IPS-NIHi7 (cell line): ENCODE results near the gene CCDC120.

Experiments
- DNase-seq: peaks from one replicate; pipeline ENCODE4 v3.0.0; 2012; ENCODE audit warnings: mixed read lengths; ENCODE audit errors: extremely low spot score

The CCDC120 gene

DNA sequence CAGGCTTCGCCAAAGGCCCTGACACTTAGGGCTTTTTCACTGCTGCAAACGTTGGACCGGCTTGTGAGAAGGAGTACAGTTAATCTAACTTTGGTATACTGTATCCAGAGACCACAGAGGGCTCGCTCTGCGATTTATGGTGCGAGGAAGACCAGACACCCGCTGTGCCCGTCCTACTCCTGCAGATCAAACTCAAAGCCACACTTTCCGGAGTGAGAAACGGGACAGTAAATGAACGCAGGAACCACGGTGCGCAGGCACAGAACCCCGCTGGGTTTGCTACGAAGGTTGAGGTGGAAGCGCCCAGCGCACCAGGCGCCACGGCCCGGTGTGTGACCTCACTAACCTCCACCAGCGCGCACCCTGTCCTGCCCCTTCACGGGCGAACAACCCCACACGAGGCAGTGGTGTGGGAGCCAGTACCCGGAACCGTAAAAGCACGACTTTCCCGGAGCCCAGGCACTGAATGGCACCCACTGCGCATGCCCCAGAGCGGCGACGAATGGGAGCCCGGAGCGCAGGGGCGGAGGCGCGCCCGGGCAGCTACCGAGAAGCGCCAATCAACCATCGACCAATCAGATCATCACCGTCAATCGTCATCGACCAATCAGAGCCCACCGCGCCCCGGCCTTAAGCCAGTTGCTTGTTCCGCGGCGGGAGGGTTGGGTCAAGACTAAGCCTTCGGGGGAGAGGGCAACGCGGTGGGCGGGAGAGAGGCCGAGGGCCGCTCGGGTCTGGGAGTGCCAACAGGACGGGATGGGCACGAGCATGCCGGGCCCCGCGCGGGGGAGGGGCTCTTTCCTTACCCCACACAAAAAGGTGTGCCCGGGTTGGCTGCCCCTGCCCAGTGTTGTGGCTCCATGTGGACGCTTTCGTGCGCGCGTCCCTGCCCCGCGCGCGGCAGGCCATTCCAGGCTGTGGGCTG, 42.2 kb downstream of the CCDC120 start:
- peak; percentile 99 for DNase-seq

DNA sequence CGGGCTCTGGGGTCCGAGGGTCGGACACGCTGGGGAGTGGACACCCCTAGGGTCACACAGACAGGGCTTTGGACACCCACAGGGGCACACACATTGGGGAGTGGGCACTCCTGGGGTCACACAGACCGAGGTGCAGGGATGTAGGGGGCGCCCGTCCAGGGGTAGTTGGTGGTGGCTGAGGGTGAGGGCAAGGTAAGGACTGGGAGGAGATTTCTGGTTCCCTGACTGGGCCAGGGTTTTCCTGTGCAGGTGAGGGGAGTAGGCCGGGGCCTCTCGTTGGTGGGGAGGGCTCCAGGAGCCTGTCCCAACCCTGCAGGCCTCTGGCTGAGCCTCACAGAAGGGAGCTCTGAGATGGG, 42.8 kb downstream of the CCDC120 start:
- peak; percentile 25 for DNase-seq

DNA sequence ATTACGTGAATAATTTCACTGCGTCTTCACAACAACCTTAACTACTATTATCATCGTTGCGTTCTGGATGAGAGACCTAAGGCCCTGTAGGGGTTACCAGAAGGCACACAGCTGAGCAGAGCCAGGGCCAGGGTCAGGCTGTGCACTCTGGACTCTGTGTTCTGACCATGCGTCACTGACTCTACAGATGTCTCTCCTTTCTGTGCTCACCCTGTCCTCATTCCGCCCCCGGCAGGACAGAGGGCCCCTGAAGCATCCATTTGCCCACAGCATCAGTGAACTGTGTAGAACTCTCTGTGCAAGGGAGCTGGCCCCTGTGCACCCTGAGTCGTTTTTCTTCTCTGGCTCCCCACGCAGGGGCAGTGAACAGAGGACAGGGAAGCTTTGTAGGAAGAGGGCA, 43.4 kb downstream of the CCDC120 start:
- no peak for DNase-seq

DNA sequence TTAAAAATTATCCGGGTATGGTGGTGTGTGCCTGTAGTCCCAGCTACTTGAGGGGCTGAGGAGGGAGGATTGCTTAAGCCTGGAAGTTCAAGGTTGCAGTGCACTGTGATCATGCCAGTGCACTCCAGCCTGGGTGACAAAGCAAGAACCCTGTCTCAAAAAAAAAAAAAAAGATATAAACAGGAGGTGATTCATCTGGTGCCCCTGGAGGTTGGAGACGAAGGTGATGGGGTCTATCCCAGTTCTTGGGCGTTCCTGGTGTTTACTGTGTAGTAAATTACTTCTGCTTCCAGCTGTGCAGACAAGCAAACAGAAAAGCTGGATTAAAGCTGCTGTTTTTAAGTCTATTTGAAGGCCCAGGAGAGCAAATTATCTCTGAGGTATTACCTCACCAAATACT, 44.8 kb downstream of the CCDC120 start:
- no peak for DNase-seq

DNA sequence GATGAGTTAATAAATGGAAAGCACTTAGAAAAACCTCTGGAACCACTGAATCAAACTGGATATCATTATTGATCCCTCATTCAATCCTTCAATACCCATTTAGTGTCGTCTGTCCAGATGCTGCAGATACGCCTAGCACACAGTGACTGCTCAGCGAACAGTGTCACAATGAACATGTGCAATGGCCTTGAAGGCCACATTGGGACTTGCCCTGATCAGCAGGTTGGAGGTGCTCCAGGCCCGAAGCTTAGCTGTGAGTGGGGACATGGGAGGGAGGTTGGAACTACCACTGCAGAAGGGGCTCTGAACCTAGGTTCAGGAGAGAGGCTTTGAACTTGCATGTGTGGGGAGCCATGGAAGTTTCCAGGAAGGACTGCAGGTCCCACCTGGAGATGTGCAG, 47.5 kb downstream of the CCDC120 start:
- no peak for DNase-seq

DNA sequence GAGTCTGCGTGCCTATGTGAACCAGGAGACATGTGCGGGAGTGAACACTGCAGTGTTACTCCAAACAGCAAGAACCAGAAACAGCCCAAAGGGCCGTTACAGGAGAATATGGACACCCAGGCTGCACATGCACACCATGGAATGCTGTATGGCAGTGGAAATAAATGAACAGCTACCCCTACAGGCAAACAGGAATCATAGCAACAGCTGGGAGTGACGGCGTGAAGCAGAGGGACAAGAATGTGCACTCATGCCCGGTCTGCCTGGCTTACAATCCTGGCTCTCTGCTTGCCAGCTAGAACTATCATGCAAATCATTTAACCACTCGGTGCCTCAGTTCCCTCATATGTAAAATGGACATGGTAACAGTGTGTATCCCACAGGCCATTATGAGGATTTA, 48.1 kb downstream of the CCDC120 start:
- DNase-seq: peak; percentile 47

DNA sequence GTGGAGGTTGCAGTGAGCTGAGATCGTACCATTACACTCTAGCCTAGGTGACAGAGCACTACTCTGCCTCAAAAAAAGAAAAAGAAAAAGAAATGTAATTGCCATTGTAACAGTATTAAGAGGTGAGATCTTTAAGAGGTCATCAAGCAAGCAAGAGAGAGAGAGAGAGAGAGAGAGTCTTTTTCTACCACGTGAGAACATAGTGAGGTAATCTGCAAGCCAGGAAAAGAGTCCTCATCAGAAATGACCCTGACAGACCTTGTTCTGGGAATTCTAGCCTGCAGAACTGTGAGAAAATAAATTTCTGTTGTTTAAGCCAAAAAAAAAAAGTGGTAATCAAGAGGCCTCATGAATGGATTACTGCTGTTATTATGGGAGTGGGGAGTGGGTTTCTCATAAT, 49.8 kb downstream of the CCDC120 start:
- DNase-seq: no peak

DNA sequence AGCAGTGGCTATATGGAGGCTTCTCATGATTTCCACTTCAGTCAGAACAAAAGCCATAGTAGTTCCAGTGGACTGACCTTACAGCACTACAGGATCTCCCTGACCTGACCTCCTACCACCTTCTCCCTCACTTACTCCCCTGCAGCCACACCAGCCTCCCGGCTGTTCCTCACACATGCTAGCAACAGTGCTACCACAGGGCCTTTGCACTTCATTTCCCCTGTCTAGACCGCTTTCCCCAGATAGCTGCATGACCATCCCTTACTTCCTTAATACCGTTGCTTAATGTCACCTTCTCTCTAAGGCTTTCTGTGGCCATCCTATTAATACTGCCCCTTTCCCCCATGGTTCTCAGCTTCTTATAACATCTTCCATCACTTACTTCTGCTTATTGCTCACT, 51.6 kb downstream of the CCDC120 start:
- no peak for DNase-seq

DNA sequence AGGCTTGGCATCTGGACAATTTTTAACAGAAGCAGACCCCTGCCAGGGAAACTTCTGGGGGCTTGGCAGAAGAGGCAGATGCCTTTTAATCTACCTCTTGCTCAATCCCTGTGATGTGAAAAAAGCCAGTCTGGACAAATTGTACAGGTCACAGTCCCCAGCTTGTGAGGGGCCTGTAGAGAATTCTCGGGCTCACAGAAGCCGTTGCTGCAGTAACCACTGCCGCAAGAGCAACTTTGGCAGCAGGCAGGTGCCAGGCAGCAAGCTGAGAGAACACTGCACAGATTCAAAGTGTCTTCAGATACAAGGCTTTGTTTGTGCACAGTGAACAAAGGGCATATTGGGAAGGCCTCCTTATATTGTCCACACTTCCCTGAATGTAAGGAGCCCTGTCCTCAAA, 53.0 kb downstream of the CCDC120 start:
- DNase-seq: no peak

DNA sequence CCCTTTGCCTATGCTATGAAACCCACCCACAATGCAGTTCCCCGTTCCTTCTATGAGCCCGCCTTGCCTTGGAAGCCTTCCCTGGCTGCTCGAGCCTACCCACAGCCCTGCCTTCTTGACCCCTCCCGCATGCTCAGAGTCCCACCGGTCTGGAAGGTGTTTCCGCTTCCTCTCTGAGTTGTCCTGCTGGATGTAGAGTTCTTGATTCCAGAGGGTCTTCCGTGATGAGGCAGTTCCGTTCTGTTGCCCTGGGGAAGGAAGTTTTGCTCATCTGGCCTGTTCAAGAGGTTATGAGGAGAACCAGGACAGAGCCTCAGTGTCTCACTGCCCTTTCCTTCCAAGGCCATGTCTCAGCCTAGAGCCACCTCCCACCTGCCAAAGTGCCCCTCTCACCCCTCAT, 57.3 kb downstream of the CCDC120 start:
- DNase-seq: no peak

DNA sequence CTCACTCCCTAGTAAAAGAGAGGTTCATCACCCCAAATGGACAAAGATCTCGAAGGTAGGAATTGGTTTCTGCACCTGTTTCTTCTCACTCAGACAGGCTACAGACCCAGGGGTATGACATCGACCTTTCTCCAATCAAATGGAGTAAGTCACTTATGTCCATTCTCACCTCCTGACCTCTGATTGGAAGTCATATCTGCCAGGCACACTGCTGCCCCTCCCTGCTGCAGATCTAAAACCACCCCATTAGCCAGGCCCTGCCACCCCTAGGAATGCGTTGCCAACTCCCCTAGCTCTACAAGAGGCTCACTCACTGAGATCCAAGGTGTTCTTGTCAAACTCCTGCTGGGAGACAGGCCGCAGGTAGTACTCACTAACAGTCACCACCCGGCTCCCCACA, 57.9 kb downstream of the CCDC120 start:
- DNase-seq: no peak

DNA sequence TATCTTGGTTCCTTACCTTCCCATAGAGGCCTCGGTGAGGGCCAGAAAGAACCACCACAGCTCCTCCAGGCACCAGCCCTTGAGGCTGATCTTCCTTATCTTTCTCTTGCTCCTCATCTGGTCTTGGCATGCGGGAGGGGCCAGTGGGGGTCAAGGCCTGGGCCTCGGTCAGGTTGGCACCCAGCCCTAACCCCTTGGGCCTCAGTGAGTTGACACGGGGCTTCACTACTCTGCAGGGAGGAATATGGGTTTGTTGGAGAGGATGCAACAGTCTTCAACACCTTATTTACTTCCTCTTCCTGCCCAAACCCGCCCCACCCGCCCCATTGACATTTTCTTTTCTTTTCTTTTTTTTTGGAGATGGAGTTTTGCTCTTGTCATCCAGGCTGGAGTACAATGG, 58.8 kb downstream of the CCDC120 start:
- no peak for DNase-seq
